Activated T-cell treated with anti-CD3 and anti-CD28 coated beads, Interleukin-2, amount 50 U/mL, for 72 hours (primary cell): ENCODE measurements around the gene CLDN18. TPM values are rescaled to one million over a fixed set of nuclear protein-coding genes. Genes with fewer than 3 reads are reported as not detected.

Experiments
- ATAC-seq, 2 donors: fragments of 150-1000 bp; cut with Tn5 transposase; replicated peaks in 1 of 2; 2 replicates each; pipeline ENCODE4 v1.10.0; 2021; ENCODE audit warnings: moderate library complexity in 2 of 2, mild to moderate bottlenecking in 1 of 2
- DNase-seq, 2 donors: peaks; one replicate each; pipeline ENCODE4 v3.0.0; 2021 to 2022; ENCODE audit warnings: mixed read lengths in 1 of 2
- H3K27ac Mint-ChIP-seq: one replicate; pipeline ENCODE4 v1.8.0; 2022; ENCODE audit warnings: mild to moderate bottlenecking, moderate library complexity, mixed read lengths
- H3K27me3 Mint-ChIP-seq: one replicate; pipeline ENCODE4 v1.8.0; 2022; ENCODE audit warnings: low read depth, mixed read lengths
- H3K36me3 Mint-ChIP-seq, 2 donors: one replicate each; pipeline ENCODE4 v1.8.0; 2022; ENCODE audit warnings: mixed read lengths in 2 of 2, mild to moderate bottlenecking in 1 of 2; ENCODE audit not compliant: insufficient read depth in 2 of 2
- H3K4me1 Mint-ChIP-seq: one replicate; pipeline ENCODE4 v1.8.0; 2022; ENCODE audit warnings: low read depth, mixed read lengths
- H3K4me3 Mint-ChIP-seq, 2 donors: one replicate each; pipeline ENCODE4 v1.8.0; 2022; ENCODE audit warnings: mild to moderate bottlenecking in 2 of 2, mixed read lengths in 2 of 2, moderate library complexity in 2 of 2
- H3K9me3 Mint-ChIP-seq, 2 donors: one replicate each; pipeline ENCODE4 v1.8.0; 2022; ENCODE audit warnings: mixed read lengths in 2 of 2
- total RNA-seq, 2 donors: library from RNA; stranded (reverse); gene quantifications; one replicate each; pipeline ENCODE4 v1.2.3, GENCODE V29; 2022

The CLDN18 gene
- total RNA-seq, 2 donors from 2014 or later = not detected

DNA sequence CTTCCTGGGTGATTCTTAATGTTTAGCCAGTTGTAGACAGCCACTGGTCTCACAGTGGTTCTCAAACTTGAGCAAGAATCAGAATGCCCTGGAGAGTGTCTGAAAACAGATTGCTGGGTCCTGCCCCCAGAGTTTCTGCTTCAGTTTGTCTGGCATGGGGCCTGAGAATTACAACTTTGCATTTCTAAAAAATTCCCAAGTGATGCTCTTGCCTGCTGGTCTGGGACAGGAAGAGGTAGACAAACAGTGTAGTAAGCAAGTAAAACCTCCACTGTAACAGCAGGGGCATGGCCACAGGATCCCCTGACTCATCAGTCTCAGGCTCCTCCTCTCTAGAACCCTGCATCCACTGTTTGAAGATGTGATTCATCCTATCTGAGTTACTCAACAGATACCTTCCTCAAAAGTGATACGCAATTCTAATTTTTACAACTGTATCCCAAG is 69.0 kb downstream of the CLDN18 start:
- DNase-seq (peak; percentile 45 to 61), ATAC-seq (peak; percentile 82 to 85)
- peaks cover 19% of the 10 kb centered on the region for H3K27me3 Mint-ChIP-seq
- H3K4me3 Mint-ChIP-seq = no peak overlapping the region
- peaks cover 48% of the 10 kb centered on the region for H3K4me1 Mint-ChIP-seq
- no peaks in the 10 kb centered on the region for H3K36me3 Mint-ChIP-seq
- H3K9me3 Mint-ChIP-seq = no peaks in the 10 kb centered on the region
- H3K27ac Mint-ChIP-seq = no peak overlapping the region

DNA sequence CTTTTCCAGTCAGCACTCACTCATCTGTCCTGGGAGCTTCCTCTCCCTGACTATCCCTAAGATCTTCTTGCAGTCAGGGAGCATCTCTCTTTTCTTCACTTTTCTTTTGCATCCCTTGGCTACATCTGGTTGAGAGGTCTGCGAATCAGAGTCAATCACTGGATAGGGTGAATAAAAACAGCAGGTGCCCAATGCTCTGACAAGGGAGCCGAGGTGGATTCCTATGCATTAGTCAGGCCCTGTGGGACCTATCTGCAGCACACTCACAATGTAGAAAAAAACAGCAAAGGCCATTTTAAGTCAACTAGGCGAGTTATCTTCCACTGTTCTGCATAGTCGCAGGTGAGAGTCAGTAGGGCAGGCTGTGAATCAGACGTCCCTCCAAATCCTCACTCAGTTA is 69.9 kb downstream of the CLDN18 start:
- Mint-ChIP-seq H3K36me3 (peaks cover 0 to 2% of the 10 kb centered on the region in 2 donors), H3K27me3 (peaks cover 23% of the 10 kb centered on the region), H3K9me3 (no peaks in the 10 kb centered on the region), H3K4me3 (no peak overlapping the region), H3K4me1 (peaks cover 48% of the 10 kb centered on the region), H3K27ac (no peak overlapping the region)
- DNase-seq (no peak), ATAC-seq (no peak)

DNA sequence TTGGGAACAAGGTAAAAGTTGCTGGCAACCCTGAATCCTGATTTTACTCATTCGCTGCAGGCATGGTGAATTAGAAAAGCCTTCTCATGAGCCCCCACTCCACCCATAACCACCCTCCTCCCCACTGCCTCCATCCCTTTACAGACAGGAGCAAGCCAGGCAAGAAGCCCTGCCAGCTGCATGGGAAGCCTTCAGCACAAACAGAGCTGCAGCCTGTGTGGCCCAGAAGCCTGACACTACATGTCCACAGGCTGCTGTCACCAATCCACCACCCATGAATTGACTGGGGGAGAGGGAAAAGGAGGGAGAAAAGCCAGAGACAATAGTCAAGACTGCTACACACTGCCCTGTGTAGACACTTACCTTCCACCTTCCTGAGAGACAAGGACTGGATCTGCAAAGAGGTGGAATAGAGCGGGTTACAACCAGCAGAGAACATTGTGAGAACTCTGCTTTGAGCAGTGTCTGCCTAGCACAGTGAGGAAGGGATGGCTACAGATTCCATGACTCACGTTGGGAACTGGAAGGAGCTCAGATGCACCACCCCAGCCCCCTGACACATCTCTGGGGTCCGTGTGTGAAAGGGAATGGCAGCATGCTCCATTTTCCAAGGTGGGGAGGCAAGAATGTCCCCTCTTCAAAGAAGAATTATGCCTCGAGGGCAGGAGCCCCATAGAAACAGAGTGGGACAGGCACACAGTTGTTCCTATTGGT is 71.6 kb downstream of the CLDN18 start:
- H3K36me3 Mint-ChIP-seq = peaks cover 0 to 2% of the 10 kb centered on the region in 2 donors
- no peak overlapping the region for H3K27ac Mint-ChIP-seq

DNA sequence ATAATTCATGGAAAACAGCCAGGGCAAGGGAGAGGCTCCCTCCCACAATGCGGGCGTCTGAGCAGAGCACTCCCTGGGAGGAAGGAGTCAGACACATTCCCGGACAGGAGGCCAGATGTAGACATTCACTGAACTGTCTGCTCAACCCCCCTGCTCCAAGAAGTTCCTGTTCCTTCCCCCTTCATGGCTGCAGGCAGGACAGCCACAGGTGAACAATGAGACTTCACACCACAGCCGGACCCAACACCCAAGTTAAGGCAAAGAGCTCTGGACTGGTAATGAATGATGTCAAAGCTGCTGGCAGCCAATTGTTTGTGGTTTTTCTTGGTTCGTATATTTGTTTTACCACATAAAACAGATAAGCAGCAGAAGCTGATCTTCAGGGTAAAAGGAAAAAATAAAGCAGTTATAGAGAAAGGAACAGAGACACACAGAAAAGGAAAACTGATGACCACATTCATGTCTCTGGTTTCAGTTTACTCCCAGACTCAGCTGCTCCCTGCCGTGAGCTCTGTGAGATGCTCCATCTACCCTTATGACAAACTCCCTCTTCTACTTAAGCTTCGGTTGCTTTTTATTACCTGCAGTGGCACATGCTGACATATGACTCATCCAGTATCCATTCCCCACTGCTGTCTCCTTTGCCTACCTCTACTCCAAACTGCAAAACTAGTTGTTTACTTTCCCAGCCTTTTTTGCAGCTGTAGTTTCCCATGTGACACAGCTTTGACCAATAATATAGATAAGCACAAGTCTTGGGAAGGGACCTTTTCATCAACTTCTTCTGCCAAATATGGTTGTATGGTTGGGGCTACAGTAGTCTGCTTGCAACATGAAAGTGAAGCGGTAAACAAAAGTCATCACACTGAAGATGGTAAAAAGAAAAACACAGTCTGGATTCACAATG is 72.4 kb downstream of the CLDN18 start:
- ATAC-seq (peak; percentile 81), DNase-seq (peak in 1 of 2 donors; percentile 31)
- peaks cover 0 to 2% of the 10 kb centered on the region in 2 donors for H3K36me3 Mint-ChIP-seq
- peaks cover 48% of the 10 kb centered on the region for H3K4me1 Mint-ChIP-seq
- no peaks in the 10 kb centered on the region for H3K9me3 Mint-ChIP-seq
- H3K27ac Mint-ChIP-seq = peak overlapping the region; percentile 41
- H3K27me3 Mint-ChIP-seq = peaks cover 31% of the 10 kb centered on the region
- peak overlapping the region; percentile 63 to 80 for H3K4me3 Mint-ChIP-seq

More for the DNA sequence above, 71.6 kb downstream of the CLDN18 start:
- no peak for ATAC-seq
- peaks cover 48% of the 10 kb centered on the region for H3K4me1 Mint-ChIP-seq
- H3K4me3 Mint-ChIP-seq = peak overlapping the region; percentile 63 to 80
- peaks cover 23% of the 10 kb centered on the region for H3K27me3 Mint-ChIP-seq
- DNase-seq = no peak
- no peaks in the 10 kb centered on the region for H3K9me3 Mint-ChIP-seq

DNA sequence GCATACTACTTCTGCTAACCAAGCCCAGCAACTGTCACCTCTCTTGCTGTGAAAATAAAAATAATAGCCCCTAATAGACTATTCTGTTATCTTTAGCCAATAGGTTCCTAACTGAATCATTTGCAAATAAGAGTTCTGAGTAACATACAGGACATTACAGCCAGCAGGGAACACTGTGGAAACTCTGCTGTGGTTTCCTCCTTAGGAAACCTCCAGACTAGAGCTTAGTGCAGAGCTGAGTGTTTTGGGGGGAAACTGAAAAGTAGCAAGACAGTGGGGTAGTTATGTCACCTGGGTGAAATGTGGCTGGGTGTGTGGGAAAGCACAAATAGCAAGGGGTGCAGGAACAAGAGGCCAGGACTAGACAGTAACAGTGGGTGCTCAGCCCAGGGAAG is 73.0 kb downstream of the CLDN18 start:
- peak overlapping the region; percentile 63 to 80 for H3K4me3 Mint-ChIP-seq
- no peaks in the 10 kb centered on the region for H3K9me3 Mint-ChIP-seq
- H3K36me3 Mint-ChIP-seq = peaks cover 0 to 2% of the 10 kb centered on the region in 2 donors
- DNase-seq (no peak), ATAC-seq (peak; percentile 7 to 12)
- H3K27ac Mint-ChIP-seq = no peak overlapping the region
- H3K4me1 Mint-ChIP-seq = peaks cover 48% of the 10 kb centered on the region
- peaks cover 31% of the 10 kb centered on the region for H3K27me3 Mint-ChIP-seq

Other genes starting within 250 kb of the CLDN18 start
- not detected for gene SOX14, start 245.8 kb upstream of the CLDN18 start, total RNA-seq
- under 1 TPM; 0.23 to 0.46 TPM for gene DZIP1L, start 105.4 kb downstream of the CLDN18 start, total RNA-seq
- gene A4GNT, start 122.2 kb downstream of the CLDN18 start, total RNA-seq = not detected
- gene DBR1, start 164.8 kb downstream of the CLDN18 start, total RNA-seq = 10 to 100 TPM; 22.0 TPM
- 10 to 100 TPM; 36.8 to 40.2 TPM for gene ARMC8, start 177.1 kb downstream of the CLDN18 start, total RNA-seq